Glomerular endothelial cell (primary cell): ENCODE measurements around the gene SYCE3. TPM values are rescaled to one million over a fixed set of nuclear protein-coding genes. Genes with fewer than 3 reads are reported as not detected.

Source experiments
- DNase-seq: peaks from one replicate; pipeline ENCODE4 v3.0.0-alpha.2; 2011; ENCODE audit warnings: low read depth, low spot score; ENCODE audit errors: extremely low read depth
- total RNA-seq: library from RNA; depleted of rRNA; stranded (reverse); fragments of >200 nt; gene quantifications from 2 replicates; pipeline ENCODE4 v1.2.3, GENCODE V29; 2015

Gene SYCE3
- total RNA-seq, 1 donor from 2014 or later: 2.6 TPM

DNA sequence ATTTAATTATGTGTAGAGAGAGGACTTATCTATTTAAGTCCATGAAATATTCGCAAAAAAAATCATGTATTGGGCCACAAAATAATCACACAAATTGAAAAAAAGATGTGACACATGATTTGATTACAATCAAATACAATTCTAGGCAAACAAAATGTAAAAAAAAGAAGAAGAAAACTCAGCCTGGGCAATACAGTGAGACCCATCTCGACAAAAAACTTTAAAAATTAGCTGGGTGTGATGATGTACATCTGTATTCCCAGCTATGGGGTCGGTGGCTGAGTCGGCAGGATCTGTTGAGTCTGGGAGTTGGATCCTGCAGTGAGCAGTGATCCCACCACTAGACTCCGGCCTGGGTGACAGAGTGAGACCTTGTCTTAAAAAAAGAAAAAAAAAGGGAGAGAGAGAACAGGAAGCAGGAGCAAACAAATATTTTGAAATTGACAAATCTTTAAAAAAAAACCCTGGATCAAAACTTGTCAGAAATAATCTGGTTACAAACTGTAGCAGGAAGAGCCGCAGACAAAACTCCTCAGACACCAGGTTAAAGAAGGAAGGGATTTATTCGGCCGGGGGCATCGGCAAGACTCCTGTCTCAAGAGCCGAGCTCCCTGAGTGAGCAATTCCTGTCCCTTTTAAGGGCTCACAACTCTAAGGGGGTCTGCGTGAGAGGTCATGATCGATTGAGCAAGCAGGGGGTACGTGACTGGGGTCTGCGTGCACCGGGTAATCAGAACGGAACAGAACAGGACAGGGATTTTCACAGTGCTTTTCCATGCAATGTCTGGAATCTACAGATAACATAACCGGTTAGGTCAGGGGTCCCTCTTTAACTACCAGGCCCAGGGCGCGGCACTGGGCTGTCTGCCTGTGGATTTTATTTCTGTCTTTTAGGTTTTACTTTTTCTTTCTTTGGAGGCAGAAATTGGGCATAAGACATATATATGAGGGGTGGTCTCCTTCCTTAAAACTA lies 29.6 kb downstream of the SYCE3 start:
- no peak for DNase-seq

DNA sequence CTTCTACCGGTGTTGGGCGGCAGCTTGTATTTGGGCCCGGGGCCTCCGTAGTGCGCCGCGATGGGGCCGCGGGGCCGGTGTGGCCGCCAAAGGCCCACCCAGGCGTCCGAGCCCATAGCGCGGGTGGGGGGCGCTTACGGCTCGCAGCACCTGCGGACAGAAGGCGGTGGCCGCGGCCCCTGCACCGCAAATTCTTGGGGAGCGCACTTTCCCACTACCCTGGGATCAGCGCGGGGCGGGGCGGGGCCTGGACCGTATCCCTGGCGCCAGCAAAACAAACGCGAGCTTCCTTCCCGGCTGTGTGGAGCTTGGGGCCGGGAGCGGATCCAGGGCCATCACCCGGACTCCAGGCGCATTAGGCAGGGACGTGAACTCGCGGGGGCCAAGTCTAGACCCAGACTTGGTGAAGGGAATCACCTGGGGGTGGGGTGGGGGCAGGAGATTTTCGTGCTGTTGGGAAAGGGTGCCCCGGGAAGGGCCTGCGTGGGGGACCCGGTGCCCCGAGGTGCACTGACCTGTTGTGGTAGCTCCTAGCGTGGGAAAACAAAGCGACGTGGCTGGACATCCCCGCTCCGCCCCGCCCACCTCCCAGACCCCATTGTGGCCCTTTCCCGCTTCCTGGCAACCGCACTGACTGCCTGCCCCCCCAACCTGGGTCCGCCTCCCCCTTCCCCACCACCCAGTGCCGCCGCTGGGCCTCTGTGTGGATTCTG lies 30.6 kb downstream of the SYCE3 start:
- DNase-seq: no peak

DNA sequence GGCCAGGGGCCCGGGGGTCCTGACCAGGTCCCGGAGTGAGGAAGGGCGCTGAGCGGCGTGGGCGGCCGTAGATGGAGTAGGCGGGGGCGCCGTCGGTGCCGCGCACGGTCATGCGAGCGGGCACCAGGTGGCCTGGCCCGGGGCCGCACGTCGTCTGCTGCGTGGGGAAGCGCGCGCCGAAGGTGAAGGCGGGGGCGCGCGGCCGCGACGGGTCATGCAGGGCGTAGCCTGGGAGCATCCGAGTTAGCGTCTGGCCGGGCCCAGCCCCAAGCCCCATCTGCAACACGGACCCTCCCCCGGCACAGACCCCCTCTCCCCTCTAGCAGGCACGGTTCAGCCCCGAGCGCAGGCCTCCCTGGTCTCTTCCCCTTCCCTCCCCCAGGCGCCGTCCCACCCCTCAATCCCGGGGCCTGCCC lies 31.2 kb downstream of the SYCE3 start:
- no peak for DNase-seq

GRCh38 chr22:50530877-50531545 lies 31.7 kb downstream of the SYCE3 start:
- DNase-seq: no peak

DNA sequence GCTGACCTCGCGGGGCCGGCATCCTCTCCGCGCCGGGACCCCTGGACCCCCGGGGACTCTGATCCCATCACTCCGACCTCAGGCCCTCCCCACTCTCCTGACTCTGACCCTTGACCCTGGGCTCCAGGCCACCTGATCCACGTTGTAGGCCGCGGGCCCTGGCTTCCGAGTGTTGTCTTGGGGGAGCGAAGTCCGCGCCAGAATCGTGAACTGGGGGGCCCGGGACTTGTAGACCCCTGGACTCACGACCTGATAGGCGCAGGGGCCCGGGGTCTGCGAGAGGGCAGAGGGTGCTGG lies 32.2 kb downstream of the SYCE3 start:
- DNase-seq: no peak

DNA sequence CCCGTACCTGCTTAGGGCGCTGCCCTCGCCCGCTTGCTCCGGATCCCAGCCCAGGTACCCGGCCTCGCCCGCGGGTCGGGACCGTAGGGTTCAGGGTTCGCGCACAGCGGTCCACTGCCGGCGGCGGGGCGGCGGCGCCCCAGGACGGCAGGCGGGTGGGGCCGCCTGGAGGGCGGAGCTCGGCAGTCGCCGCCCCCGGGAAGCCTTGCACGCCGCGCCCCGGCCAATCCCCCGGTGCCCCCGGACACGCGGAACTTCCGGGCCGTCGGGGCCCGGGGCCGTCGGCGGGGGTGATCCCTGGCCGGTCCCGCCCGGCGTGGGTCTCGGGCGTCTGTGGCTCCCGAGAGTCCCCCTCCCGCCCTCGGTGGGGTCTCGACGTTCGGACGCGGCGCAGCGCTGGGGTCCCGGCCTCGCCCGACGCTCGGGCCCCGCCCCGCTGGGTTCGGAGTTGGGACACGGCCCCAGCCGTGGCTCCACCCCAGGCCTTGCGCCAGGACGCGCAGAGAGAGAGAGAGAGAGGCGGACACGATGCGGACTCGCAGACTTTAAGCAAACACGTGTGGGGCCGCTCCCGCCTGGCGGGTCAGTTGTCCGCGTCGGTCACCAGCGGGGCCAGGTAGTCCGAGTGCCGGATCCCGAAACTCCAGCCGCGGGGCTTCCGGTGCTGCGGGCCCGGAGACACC lies 32.7 kb downstream of the SYCE3 start, which contains the start of gene TYMP:
TYMP (minus strand) TSS at position 116 of the 683 bp plus-strand sequence. CDS start 303 bp downstream, outside the sequence.
- DNase-seq: no peak

- no peak for DNase-seq
Measured at GRCh38 chr22:50529416-50529896, 33.3 kb downstream of the SYCE3 start.

GRCh38 chr22:50528682-50529415 lies 33.9 kb downstream of the SYCE3 start:
- DNase-seq: no peak

DNA sequence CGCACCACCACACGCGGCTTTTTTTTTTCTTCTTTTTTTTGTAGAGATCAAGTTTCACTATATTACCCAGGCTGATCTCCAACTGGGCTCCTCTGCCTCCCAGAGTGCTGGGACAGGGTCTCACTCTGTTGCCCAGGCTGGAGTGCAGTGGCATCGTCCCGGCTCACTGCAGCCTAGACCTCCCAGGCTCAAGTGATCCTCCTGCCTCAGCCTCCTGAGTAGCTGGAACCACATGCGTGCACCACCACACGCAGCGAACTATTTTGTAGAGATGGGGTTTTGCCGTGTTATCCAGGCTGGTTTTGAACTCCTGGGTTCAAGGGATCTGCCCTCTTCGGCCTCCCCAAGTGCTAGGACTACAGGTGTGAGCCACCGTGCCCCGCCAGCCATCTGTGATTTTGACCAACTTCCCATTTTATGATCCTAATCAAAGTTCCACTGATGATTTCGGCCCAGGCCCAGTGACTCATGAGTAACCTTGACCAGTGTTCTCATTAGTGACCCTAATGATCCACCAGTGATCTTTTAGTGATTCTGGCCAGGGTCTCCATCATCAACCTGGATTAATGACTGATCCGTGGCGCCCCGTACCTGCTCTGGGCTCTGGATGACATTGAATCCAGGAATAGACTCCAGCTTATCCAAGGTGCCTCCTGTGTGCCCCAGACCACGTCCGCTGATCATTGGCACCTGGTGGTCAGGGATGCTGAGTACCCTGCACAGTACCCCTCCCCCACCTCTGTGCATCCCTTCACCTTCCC lies 34.6 kb downstream of the SYCE3 start:
- DNase-seq: no peak

DNA sequence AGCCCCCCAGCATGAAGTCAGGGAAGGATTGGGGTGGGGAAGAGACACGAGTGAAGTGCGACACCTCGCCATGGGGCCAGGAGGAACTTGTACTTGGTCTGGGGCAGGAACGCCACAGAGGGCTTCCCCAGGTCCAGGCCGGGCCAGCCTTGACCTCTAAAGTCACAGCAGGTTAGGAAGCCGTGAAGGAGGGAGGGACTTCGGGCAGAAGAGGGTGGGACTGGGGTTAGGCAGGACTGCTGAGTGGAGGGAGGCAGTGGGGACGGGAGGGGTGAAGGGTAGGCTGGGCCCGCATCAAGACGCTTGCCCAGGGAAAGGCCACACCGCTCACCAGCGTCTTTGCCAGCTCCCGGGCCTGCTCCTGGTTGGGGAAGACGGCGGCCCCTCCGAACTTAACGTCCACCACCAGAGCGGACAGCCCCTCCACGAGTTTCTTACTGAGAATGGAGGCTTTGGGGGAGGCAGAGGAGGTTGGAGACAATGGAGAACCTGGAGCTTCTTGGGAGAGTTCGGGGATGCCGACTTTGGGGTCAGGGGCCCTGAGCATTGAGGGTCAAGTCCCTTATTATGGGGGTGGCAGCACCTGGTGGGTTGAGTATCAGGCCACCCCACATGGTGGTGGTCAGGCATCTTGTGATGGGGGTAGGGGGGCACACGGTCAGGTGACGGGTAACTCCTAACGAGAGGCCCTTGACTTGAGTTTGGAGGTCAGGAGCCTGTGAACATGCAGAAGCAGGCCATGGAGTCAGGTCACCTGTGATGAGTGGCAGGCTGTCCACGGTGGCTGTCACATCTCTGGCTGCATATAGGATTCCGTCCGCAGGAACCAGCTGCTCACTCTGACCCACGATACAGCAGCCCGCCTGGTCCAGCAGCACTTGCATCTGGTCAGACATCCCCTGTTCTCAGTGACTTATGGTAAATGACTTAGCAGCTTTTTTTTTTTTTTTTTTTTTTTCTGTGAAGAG lies 35.6 kb downstream of the SYCE3 start:
- no peak for DNase-seq

DNA sequence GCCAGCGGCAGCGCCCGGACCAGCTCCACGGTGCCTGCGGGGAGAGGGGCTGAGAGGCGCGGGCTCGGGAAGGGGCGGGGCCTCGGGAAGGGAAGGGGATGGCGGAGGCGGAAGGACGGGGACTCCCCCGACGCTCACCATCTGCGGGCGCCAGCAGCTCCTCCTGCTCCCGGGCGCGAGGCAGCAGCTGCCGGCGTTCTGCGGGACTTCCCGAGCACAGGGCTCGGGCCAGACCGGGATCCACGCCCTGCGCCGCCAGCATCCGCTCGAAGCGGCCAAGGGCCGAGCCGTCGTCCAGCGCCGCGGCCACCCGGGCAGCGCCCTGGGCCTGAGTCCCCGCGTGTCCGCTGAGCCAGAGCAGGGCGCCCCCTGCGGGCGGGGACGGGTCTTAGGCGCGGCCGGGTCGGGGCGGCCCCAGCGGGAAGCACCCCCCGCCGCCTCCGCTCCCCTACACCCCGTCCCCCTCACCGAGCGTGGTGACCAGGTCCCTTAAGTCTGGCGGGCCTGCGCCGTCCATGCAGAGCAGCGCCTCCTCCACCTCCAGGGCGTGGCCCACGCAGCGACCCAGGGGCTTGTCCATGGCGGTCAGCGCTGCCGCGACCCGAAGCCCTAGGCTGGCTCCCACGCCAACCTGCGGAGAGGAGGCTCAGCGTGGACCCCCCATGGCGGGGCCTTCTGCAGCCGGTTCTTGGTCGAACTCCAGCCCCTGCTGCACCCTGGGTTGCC lies 36.4 kb downstream of the SYCE3 start:
- DNase-seq: no peak

GRCh38 chr22:50525858-50526107 lies 36.9 kb downstream of the SYCE3 start:
- DNase-seq: no peak

DNA sequence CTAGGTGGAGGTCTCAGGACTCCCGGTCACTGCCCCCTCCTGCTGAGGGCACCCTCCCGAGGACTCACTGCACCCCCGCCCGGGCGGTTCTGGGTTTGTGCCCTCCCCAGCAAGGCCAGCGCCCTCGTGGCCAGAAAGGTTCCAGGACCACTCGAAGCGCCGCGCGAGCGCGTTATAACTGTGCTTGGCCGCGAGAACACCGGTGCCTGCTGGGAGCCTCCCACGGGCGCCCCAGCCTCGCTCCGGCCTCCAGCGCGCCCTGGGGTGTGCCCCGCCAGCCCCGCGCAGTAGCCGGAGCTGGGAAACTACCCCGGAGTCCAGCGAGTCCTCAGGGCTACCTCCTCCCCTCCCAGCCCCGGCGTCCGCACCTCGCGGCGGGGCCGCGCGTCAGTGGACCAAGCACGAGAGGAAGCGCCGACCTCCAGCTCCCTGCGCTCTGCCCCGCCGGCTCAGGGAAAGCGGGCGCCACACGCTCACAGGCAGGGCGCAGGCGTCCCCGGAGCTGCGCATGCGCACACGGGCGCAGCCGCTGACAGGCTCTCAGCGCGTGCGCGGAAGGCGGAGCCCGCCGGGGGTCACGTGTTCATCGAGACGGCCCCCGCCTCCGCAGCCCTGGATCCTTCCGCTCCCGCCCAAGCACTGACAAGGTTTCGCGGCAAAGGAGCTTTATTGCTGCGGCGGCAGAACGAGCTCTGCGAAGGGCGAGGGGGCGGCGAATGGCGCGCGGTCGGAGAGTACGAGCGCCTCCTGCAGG lies 37.4 kb downstream of the SYCE3 start, which contains the start of gene SCO2:
SCO2 (minus strand) TSS at position 495 of the 754 bp plus-strand sequence. CDS start 1,187 bp downstream, outside the sequence.
- no peak for DNase-seq

- no peak for DNase-seq
Measured at GRCh38 chr22:50524676-50525103, 38.0 kb downstream of the SYCE3 start.

DNA sequence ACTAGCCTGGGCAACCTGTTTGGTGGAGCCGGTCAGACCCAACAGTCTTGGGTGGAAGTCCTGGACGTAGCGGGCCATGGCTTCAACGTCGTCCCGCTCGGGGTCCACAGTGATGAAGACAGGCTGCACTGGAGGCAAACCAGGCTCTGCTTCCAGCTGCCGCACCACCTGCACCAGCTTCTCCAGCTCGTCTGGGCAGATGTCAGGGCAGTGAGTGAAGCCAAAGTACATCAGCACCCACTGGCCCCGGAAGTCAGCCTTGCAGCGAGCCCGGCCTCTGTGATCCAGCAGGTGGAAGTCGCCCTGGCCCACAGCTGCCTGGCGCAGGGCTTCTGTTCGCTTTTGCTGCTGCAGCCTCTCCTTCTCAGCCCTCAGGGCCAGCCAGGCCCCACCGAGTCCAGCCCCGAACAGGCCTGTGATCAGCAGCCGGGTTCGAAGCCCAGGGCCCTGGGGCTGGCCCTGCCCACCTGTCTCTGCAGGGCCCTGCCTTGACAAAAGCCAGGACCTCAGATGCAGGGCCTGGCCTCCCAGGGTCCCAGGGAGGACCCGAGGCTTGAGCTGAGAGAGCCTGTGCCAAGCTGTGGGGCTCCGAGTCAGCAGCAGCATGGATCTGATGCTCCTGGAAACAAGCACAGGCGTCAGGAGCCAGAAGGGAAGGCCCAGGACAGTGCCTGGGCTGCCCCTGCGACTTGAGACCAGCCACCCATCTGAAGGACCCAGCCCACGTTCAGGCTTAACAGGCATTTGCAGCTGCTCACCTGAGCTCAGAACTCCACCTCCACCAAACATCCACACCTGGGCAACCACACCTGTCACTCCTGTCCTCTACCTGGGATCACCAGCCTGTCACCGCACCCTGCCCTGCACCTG lies 38.7 kb downstream of the SYCE3 start:
- no peak for DNase-seq

DNA sequence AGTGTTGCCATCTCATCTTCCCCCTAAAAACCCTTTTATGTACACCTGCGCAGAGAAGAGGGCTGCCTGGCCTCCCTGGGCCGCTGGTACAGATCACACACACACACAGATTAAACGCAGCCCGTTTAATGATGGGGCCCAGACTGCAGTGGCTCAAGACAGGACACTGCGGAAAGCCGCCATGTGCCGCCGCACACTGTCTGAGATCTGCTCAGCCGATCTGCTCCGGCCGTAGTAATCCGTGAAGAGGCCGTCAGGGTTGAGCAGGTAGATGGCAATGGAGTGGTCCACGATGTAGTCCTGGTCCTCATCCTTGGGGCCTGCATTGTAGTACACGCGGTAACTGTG lies 39.3 kb downstream of the SYCE3 start:
- DNase-seq: no peak
